B cell (primary cell): ENCODE data around the gene FKBP2.

Source experiments
- CTCF ChIP-seq: fragments of 200-600 bp; IDR thresholded peaks from one replicate; pipeline ENCODE4 v1.8.0; 2022; ENCODE audit warnings: antibody characterized with exemption, mild to moderate bottlenecking
- EZH2 ChIP-seq: IDR thresholded peaks from 2 replicates; pipeline ENCODE4 v1.6.1; 2012; ENCODE audit warnings: borderline replicate concordance, low read depth, mild to moderate bottlenecking, moderate library complexity, low read length; ENCODE audit not compliant: insufficient read depth, poor library complexity, severe bottlenecking

GRCh38 chr11:64202992-64203391, 37.9 kb upstream of the FKBP2 start:
- TF ChIP-seq CTCF (no peak), EZH2 (no peak)
